Gastroesophageal sphincter (tissue), 3 donors: Measurements from ENCODE around the gene GFRA3.

Experiments used
- CTCF ChIP-seq, 4 experiments: fragments of 200-600 bp in 2 of 4; fragments of 450-650 bp in 2 of 4; sonication (generic) in 1 of 4; IDR thresholded peaks; one replicate each; pipeline ENCODE4 v1.5.1; 2017 to 2019; ENCODE audit warnings: antibody characterized with exemption in 4 of 4, mild to moderate bottlenecking in 2 of 4, moderate library complexity in 2 of 4
- POLR2AphosphoS5 ChIP-seq: sonication (generic); formaldehyde crosslinking; IDR thresholded peaks from one replicate; pipeline ENCODE4 v1.6.1; 2017; ENCODE audit warnings: antibody characterized with exemption

- TF ChIP-seq CTCF (IDR thresholded peaks at IDR 0.05), result no peak
- no peak for TF ChIP-seq POLR2AphosphoS5
Observed at GRCh38 chr5:138252944-138253343, 21.5 kb downstream of the GFRA3 start.
